Calu3 (cell line): Measurements from ENCODE around the gene SLCO2B1. TPM values are rescaled to one million over a fixed set of nuclear protein-coding genes. Genes with fewer than 3 reads are reported as not detected.

Experiments used
- BruUV-seq: library from RNA; stranded (reverse); fragments of 400-500 nt; replicated peaks from 2 replicates; lab custom pipeline; 2021; lab: Mats Ljungman, UMichigan
- CTCF ChIA-PET: fragments of 300-600 bp; sonication (Branson Sonifier 250); formaldehyde crosslinking; loops from one replicate; lab custom pipeline; 2022; ENCODE audit warnings: antibody characterized with exemption; lab: Charles Lee
- DNase-seq: peaks from one replicate; pipeline ENCODE4 v3.0.0; 2022
- H3K27ac Mint-ChIP-seq: one replicate; pipeline ENCODE4 v1.8.0; 2022; ENCODE audit warnings: mixed read lengths; ENCODE audit not compliant: unreplicated experiment
- H3K27me3 Mint-ChIP-seq: one replicate; pipeline ENCODE4 v1.8.0; 2022; ENCODE audit warnings: mixed read lengths; ENCODE audit not compliant: unreplicated experiment
- H3K36me3 Mint-ChIP-seq: one replicate; pipeline ENCODE4 v1.8.0; 2022; ENCODE audit warnings: mild to moderate bottlenecking, moderate library complexity, mixed read lengths; ENCODE audit not compliant: insufficient read depth, unreplicated experiment
- H3K4me1 Mint-ChIP-seq: one replicate; pipeline ENCODE4 v1.8.0; 2022; ENCODE audit warnings: mild to moderate bottlenecking, low read depth, mixed read lengths; ENCODE audit not compliant: unreplicated experiment
- H3K4me3 Mint-ChIP-seq: one replicate; pipeline ENCODE4 v1.8.0; 2022; ENCODE audit warnings: mild to moderate bottlenecking, low read depth, moderate library complexity, mixed read lengths; ENCODE audit not compliant: unreplicated experiment
- H3K9me3 Mint-ChIP-seq: one replicate; pipeline ENCODE4 v1.8.0; 2022; ENCODE audit warnings: low read depth, mixed read lengths; ENCODE audit not compliant: unreplicated experiment
- CTCF ChIP-seq: fragments of 200-600 bp; IDR thresholded peaks from one replicate; pipeline ENCODE4 v1.8.0; 2022; ENCODE audit warnings: antibody characterized with exemption; ENCODE audit not compliant: unreplicated experiment
- intact Hi-C: fragments of 100-400 bp; cut with micrococcal nuclease; formaldehyde crosslinking; loops from one replicate; pipeline ENCODE4 v1.10.0; 2022; ENCODE audit not compliant: unreplicated experiment
- total RNA-seq: library from RNA; stranded (reverse); gene quantifications from 2 replicates; pipeline ENCODE4 v1.2.3, GENCODE V29; 2022

SLCO2B1 gene
- total RNA-seq, 1 experiment from 2014 or later, result 0.31 TPM

- Mint-ChIP-seq H3K4me1 (peaks cover 20% of the 10 kb centered on the region), H3K9me3 (no peaks in the 10 kb centered on the region), H3K4me3 (no peak overlapping the region), H3K27ac (no peak overlapping the region), H3K36me3 (no peaks in the 10 kb centered on the region), H3K27me3 (peaks cover 48% of the 10 kb centered on the region)
- TF ChIP-seq CTCF, result no peak
- CTCF ChIA-PET, result interaction anchor here (2.3 to 9.9 kb wide), 2 partner anchors 57 to 100 kb away, joined by 8 to 148 read pairs; no protein-coding TSS in a partner anchor
- intact Hi-C loops, result no loop called here
- no TSS peak for BruUV-seq
- DNase-seq, result no peak
Observed at GRCh38 chr11:75147875-75148263, 3.0 kb upstream of the SLCO2B1 start.

- no TSS peak for BruUV-seq
- intact Hi-C loops, result no loop called here
- no peak for DNase-seq
- Mint-ChIP-seq H3K27me3 (peaks cover 52% of the 10 kb centered on the region), H3K4me1 (peaks cover 13% of the 10 kb centered on the region), H3K4me3 (no peak overlapping the region), H3K27ac (no peak overlapping the region), H3K9me3 (no peaks in the 10 kb centered on the region), H3K36me3 (no peaks in the 10 kb centered on the region)
- CTCF ChIA-PET, result no interaction called here
- no peak for TF ChIP-seq CTCF
Observed at GRCh38 chr11:75148436-75148983, 2.4 kb upstream of the SLCO2B1 start.

- CTCF ChIA-PET, result interaction anchor here (1.1 to 1.5 kb wide), 2 partner anchors 46 to 92 kb away, joined by 3 to 4 read pairs; no protein-coding TSS in a partner anchor
- DNase-seq, result no peak
- Mint-ChIP-seq H3K36me3 (no peaks in the 10 kb centered on the region), H3K4me1 (peaks cover 12% of the 10 kb centered on the region), H3K9me3 (no peaks in the 10 kb centered on the region), H3K27me3 (peaks cover 52% of the 10 kb centered on the region), H3K27ac (no peak overlapping the region), H3K4me3 (no peak overlapping the region)
- no peak for TF ChIP-seq CTCF
- no TSS peak for BruUV-seq
- intact Hi-C loops, result no loop called here
Observed at GRCh38 chr11:75149766-75150465, 991 bp upstream of the SLCO2B1 start.

- DNase-seq, result no peak
- Mint-ChIP-seq H3K4me1 (peaks cover 21% of the 10 kb centered on the region), H3K4me3 (no peak overlapping the region), H3K27me3 (peaks cover 45% of the 10 kb centered on the region), H3K36me3 (no peaks in the 10 kb centered on the region), H3K27ac (no peak overlapping the region), H3K9me3 (no peaks in the 10 kb centered on the region)
- intact Hi-C loops, result no loop called here
- no TSS peak for BruUV-seq
- no peak for TF ChIP-seq CTCF
- CTCF ChIA-PET, result interaction anchor here (0.6 to 1.5 kb wide), 3 partner anchors 45 to 1009 kb away, joined by 4 read pairs; no protein-coding TSS in a partner anchor
Observed at GRCh38 chr11:75151346-75152047, 590 bp downstream of the SLCO2B1 start.
